Transverse colon (tissue), 3 donors: Measurements from ENCODE around the gene SCIN.

Source experiments
- CTCF ChIP-seq, 5 experiments: fragments of 200-600 bp in 3 of 5; fragments of 450-650 bp in 2 of 5; sonication (generic) in 3 of 5; IDR thresholded peaks; 1 replicate in 2 of 5; 2 replicates in 3 of 5; pipeline ENCODE4 v1.5.1; 2016 to 2017; ENCODE audit warnings: antibody characterized with exemption in 5 of 5, inconsistent platforms in 3 of 5, mild to moderate bottlenecking in 2 of 5, moderate library complexity in 1 of 5
- POLR2A ChIP-seq: fragments of 450-650 bp; IDR thresholded peaks from one replicate; pipeline ENCODE4 v1.6.1; 2016; ENCODE audit warnings: antibody characterized with exemption, mild to moderate bottlenecking, moderate library complexity

- no peak for TF ChIP-seq CTCF (IDR thresholded peaks at IDR 0.05)
- no peak for TF ChIP-seq POLR2A
Observed at GRCh38 chr7:12650080-12650479, 79.6 kb downstream of the SCIN start.
